Mesenchymal stem cell (in vitro differentiated cells and primary cell): ENCODE measurements around the gene ALDH8A1.

Source experiments
- DNase-seq: peaks from one replicate; pipeline ENCODE4 v3.0.0-alpha.2; 2013
- H2AFZ ChIP-seq: one replicate; pipeline ENCODE4 v1.6.1; 2013; ENCODE audit warnings: low read depth, mild to moderate bottlenecking, control low read depth, inconsistent platforms, low read length, moderate library complexity
- H2AK5ac ChIP-seq: 2 replicates; pipeline ENCODE4 v1.6.1; 2013; ENCODE audit warnings: low read length, moderate library complexity, mild to moderate bottlenecking, inconsistent platforms; ENCODE audit not compliant: severe bottlenecking
- H2BK120ac ChIP-seq: one replicate; pipeline ENCODE4 v1.6.1; 2013; ENCODE audit warnings: low read depth, mild to moderate bottlenecking, inconsistent platforms, low read length, moderate library complexity
- H2BK12ac ChIP-seq, 2 experiments: one replicate each; pipeline ENCODE4 v1.6.1; 2013; ENCODE audit warnings: inconsistent platforms in 2 of 2, low read length in 2 of 2, mild to moderate bottlenecking in 2 of 2, moderate library complexity in 2 of 2, control low read depth in 1 of 2
- H2BK15ac ChIP-seq: one replicate; pipeline ENCODE4 v1.6.1; 2013; ENCODE audit warnings: mild to moderate bottlenecking, low read depth, inconsistent platforms; ENCODE audit not compliant: poor library complexity, severe bottlenecking
- H2BK5ac ChIP-seq: 2 replicates; pipeline ENCODE4 v1.6.1; 2013; ENCODE audit warnings: low read depth, mild to moderate bottlenecking, low read length, control low read depth, inconsistent platforms; ENCODE audit not compliant: poor library complexity, severe bottlenecking
- H3K14ac ChIP-seq, 2 experiments: one replicate each; pipeline ENCODE4 v1.6.1; 2013; ENCODE audit warnings: inconsistent platforms in 2 of 2, low read length in 2 of 2, control low read depth in 1 of 2, mild to moderate bottlenecking in 1 of 2, moderate library complexity in 1 of 2
- H3K18ac ChIP-seq, 2 experiments: one replicate each; pipeline ENCODE4 v1.6.1; 2013; ENCODE audit warnings: inconsistent platforms in 2 of 2, low read length in 2 of 2, control low read depth in 1 of 2, low read depth in 1 of 2, mild to moderate bottlenecking in 1 of 2
- H3K23ac ChIP-seq, 2 experiments: one replicate each; pipeline ENCODE4 v1.6.1; 2013; ENCODE audit warnings: inconsistent platforms in 2 of 2, low read length in 2 of 2, mild to moderate bottlenecking in 2 of 2, moderate library complexity in 2 of 2, control low read depth in 1 of 2
- H3K27ac ChIP-seq: 2 replicates; pipeline ENCODE4 v1.5.1; 2013; ENCODE audit warnings: mild to moderate bottlenecking, moderate library complexity, low read length, control low read depth, inconsistent platforms; ENCODE audit not compliant: poor library complexity, severe bottlenecking
- H3K27me3 ChIP-seq, 2 experiments: 2 replicates each; pipeline versions ENCODE4 v1.6.1 to v1.7.0; 2013; ENCODE audit warnings: low read length in 2 of 2, mild to moderate bottlenecking in 2 of 2, moderate library complexity in 2 of 2, control low read depth in 1 of 2, inconsistent platforms in 1 of 2; ENCODE audit not compliant: control insufficient read depth in 1 of 2, insufficient read depth in 1 of 2
- H3K36me3 ChIP-seq, 2 experiments: 2 replicates each; pipeline versions ENCODE4 v1.6.1 to v1.7.0; 2013; ENCODE audit warnings: low read length in 2 of 2, control low read depth in 1 of 2, inconsistent platforms in 1 of 2, low read depth in 1 of 2, mild to moderate bottlenecking in 1 of 2; ENCODE audit not compliant: insufficient read depth in 2 of 2, control insufficient read depth in 1 of 2
- H3K4ac ChIP-seq, 2 experiments: one replicate each; pipeline ENCODE4 v1.6.1; 2013; ENCODE audit warnings: inconsistent platforms in 2 of 2, low read length in 2 of 2, mild to moderate bottlenecking in 2 of 2, moderate library complexity in 2 of 2, control low read depth in 1 of 2, low read depth in 1 of 2
- H3K4me1 ChIP-seq: 2 replicates; pipeline ENCODE4 v1.6.1; 2013; ENCODE audit warnings: low read depth, low read length, control low read depth; ENCODE audit not compliant: control insufficient read depth, insufficient read depth
- H3K4me2 ChIP-seq: 2 replicates; pipeline ENCODE4 v1.6.1; 2013; ENCODE audit warnings: low read length, mild to moderate bottlenecking, inconsistent platforms; ENCODE audit not compliant: poor library complexity, severe bottlenecking
- H3K4me3 ChIP-seq, 2 experiments: 2 replicates each; pipeline versions ENCODE4 v1.5.1 to v1.7.0; 2013; ENCODE audit warnings: low read length in 2 of 2, mild to moderate bottlenecking in 2 of 2, control low read depth in 1 of 2, low read depth in 1 of 2; ENCODE audit not compliant: insufficient read depth in 1 of 2
- H3K79me1 ChIP-seq: replicated peaks from 2 replicates; pipeline ENCODE4 v1.6.1; 2013; ENCODE audit warnings: mild to moderate bottlenecking, control low read depth, low read length, inconsistent platforms; ENCODE audit not compliant: poor library complexity, severe bottlenecking
- H3K9ac ChIP-seq: 2 replicates; pipeline ENCODE4 v1.7.0; 2013; ENCODE audit warnings: mild to moderate bottlenecking, low read length, moderate library complexity
- H3K9me3 ChIP-seq: 2 replicates; pipeline ENCODE4 v1.7.0; 2013; ENCODE audit warnings: mild to moderate bottlenecking, low read length; ENCODE audit not compliant: control insufficient read depth
- H4K8ac ChIP-seq: one replicate; pipeline ENCODE4 v1.6.1; 2013; ENCODE audit warnings: inconsistent platforms, mild to moderate bottlenecking, low read length, moderate library complexity
- H4K91ac ChIP-seq: one replicate; pipeline ENCODE4 v1.6.1; 2013; ENCODE audit warnings: mild to moderate bottlenecking, low read length, inconsistent platforms
- WGBS: methylation state at CpG from one replicate; pipeline ENCODE4 v1.1.7; 2013; ENCODE audit warnings: mixed read lengths; 5-methylcytosine and 5-hydroxymethylcytosine counted together

Gene ALDH8A1

GRCh38 chr6:134983823-134984222, 33.9 kb upstream of the ALDH8A1 start:
- Histone ChIP-seq H3K23ac (no peak overlapping the region), H3K4me2 (no peak overlapping the region), H3K27ac (no peak overlapping the region)

GRCh38 chr6:134982161-134982560, 32.3 kb upstream of the ALDH8A1 start:
- Histone ChIP-seq H3K14ac (no peak overlapping the region), H2BK12ac (no peak overlapping the region), H3K9ac (no peak overlapping the region), H3K36me3 (peaks cover 6 to 79% of the 10 kb centered on the region in 2 experiments), H3K4me2 (no peak overlapping the region), H3K4me1 (no peaks in the 10 kb centered on the region), H3K9me3 (no peaks in the 10 kb centered on the region), H3K18ac (no peak overlapping the region), H2BK120ac (no peak overlapping the region), H2AFZ (no peak overlapping the region), H3K23ac (no peak overlapping the region), H2BK15ac (no peak overlapping the region), H4K91ac (no peak overlapping the region), H2AK5ac (no peak overlapping the region), H3K27me3 (no peaks in the 10 kb centered on the region), H3K27ac (no peak overlapping the region), H4K8ac (no peak overlapping the region), H3K4ac (no peak overlapping the region), H2BK5ac (no peak overlapping the region), H3K79me1 (no peaks in the 10 kb centered on the region), H3K4me3 (no peak overlapping the region)
- 87% methylated on average over 3 of the region's 3 CpGs for WGBS
- DNase-seq: no peak

More at GRCh38 chr6:134983823-134984222, 33.9 kb upstream of the ALDH8A1 start:
- H2AK5ac ChIP-seq: no peak overlapping the region
- no peak overlapping the region for H3K14ac ChIP-seq
- no peak overlapping the region for H3K4me3 ChIP-seq
- H3K4me1 ChIP-seq: no peaks in the 10 kb centered on the region
- no peak for DNase-seq
- H3K4ac ChIP-seq: no peak overlapping the region
- no peak overlapping the region for H3K18ac ChIP-seq
- H4K8ac ChIP-seq: no peak overlapping the region
- H3K9ac ChIP-seq: no peak overlapping the region
- H3K27me3 ChIP-seq: no peaks in the 10 kb centered on the region
- no peak overlapping the region for H2BK120ac ChIP-seq
- peaks cover 6 to 69% of the 10 kb centered on the region in 2 experiments for H3K36me3 ChIP-seq
- no peak overlapping the region for H4K91ac ChIP-seq
- H2AFZ ChIP-seq: no peak overlapping the region
- peak overlapping the region in 1 of 2 experiments; percentile 32 for H2BK12ac ChIP-seq
- no peaks in the 10 kb centered on the region for H3K9me3 ChIP-seq
- no peak overlapping the region for H2BK15ac ChIP-seq
- WGBS: 92% methylated on average over 2 of the region's 2 CpGs
- peaks cover 3% of the 10 kb centered on the region for H3K79me1 ChIP-seq
- no peak overlapping the region for H2BK5ac ChIP-seq

- H2BK12ac ChIP-seq: no peak overlapping the region
- no peaks in the 10 kb centered on the region for H3K4me1 ChIP-seq
- no peak overlapping the region for H4K8ac ChIP-seq
- no peak overlapping the region for H2BK5ac ChIP-seq
- 100% methylated on average over 1 of the region's 1 CpG for WGBS
- DNase-seq: no peak
- H3K4ac ChIP-seq: no peak overlapping the region
- H3K9ac ChIP-seq: no peak overlapping the region
- peaks cover 6 to 81% of the 10 kb centered on the region in 2 experiments for H3K36me3 ChIP-seq
- H3K9me3 ChIP-seq: no peaks in the 10 kb centered on the region
- no peaks in the 10 kb centered on the region for H3K79me1 ChIP-seq
- H3K14ac ChIP-seq: no peak overlapping the region
- no peak overlapping the region for H4K91ac ChIP-seq
- no peak overlapping the region for H3K27ac ChIP-seq
- no peak overlapping the region for H2BK120ac ChIP-seq
- no peak overlapping the region for H3K18ac ChIP-seq
- H2AK5ac ChIP-seq: no peak overlapping the region
- H3K23ac ChIP-seq: no peak overlapping the region
- no peak overlapping the region for H2BK15ac ChIP-seq
- no peaks in the 10 kb centered on the region for H3K27me3 ChIP-seq
- H3K4me3 ChIP-seq: no peak overlapping the region
- H3K4me2 ChIP-seq: no peak overlapping the region
- H2AFZ ChIP-seq: no peak overlapping the region
These were observed 30.9 kb upstream of the ALDH8A1 start for GRCh38 chr6:134980846-134981245.

- no peak overlapping the region for H3K4me3 ChIP-seq
- no peak overlapping the region for H2BK15ac ChIP-seq
- H3K14ac ChIP-seq: no peak overlapping the region
- no peaks in the 10 kb centered on the region for H3K4me1 ChIP-seq
- H2AK5ac ChIP-seq: no peak overlapping the region
- peaks cover 3 to 78% of the 10 kb centered on the region in 2 experiments for H3K36me3 ChIP-seq
- H3K18ac ChIP-seq: no peak overlapping the region
- H3K9ac ChIP-seq: no peak overlapping the region
- H3K27ac ChIP-seq: no peak overlapping the region
- H2BK120ac ChIP-seq: no peak overlapping the region
- no peak overlapping the region for H3K4me2 ChIP-seq
- H3K4ac ChIP-seq: no peak overlapping the region
- H2AFZ ChIP-seq: no peak overlapping the region
- H3K79me1 ChIP-seq: peaks cover 1% of the 10 kb centered on the region
- no peaks in the 10 kb centered on the region for H3K9me3 ChIP-seq
- DNase-seq: no peak
- no peak overlapping the region for H2BK12ac ChIP-seq
- H3K23ac ChIP-seq: no peak overlapping the region
- no peak overlapping the region for H4K8ac ChIP-seq
- no peaks in the 10 kb centered on the region for H3K27me3 ChIP-seq
- no peak overlapping the region for H2BK5ac ChIP-seq
- WGBS: 98% methylated on average over 4 of the region's 6 CpGs
- no peak overlapping the region for H4K91ac ChIP-seq
These were observed 29.2 kb upstream of the ALDH8A1 start for GRCh38 chr6:134979142-134979541.
